PC-9 (cell line): ENCODE measurements around the gene RDH13.

Source experiments
- EZH2 ChIP-seq: fragments of 200-600 bp; sonication (generic); IDR thresholded peaks from 2 replicates; pipeline ENCODE4 v1.8.0; 2017; ENCODE audit warnings: antibody characterized with exemption, low read depth
- TF ChIP-seq, protein P1 (sequence below): fragments of 200-600 bp; sonication (generic); conservative IDR thresholded peaks from 2 replicates; pipeline ENCODE4 v1.6.1; 2017; ENCODE audit warnings: mixed run types, antibody characterized with exemption, mild to moderate bottlenecking, moderate library complexity

DNA sequence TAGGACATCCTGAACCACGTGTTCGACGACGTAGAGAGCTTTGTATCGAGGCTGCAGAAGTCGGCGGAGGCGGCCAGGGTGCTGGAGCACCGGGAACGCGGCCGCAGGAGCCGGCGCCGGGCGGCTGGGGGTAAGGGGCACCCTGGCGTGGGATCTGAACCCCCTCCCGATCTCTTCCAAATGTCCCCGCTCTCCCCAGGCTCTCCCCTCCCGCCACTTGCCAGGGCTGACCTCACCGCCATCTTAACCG lies 18.7 kb upstream of the RDH13 start:
- TF ChIP-seq, protein P1, sequence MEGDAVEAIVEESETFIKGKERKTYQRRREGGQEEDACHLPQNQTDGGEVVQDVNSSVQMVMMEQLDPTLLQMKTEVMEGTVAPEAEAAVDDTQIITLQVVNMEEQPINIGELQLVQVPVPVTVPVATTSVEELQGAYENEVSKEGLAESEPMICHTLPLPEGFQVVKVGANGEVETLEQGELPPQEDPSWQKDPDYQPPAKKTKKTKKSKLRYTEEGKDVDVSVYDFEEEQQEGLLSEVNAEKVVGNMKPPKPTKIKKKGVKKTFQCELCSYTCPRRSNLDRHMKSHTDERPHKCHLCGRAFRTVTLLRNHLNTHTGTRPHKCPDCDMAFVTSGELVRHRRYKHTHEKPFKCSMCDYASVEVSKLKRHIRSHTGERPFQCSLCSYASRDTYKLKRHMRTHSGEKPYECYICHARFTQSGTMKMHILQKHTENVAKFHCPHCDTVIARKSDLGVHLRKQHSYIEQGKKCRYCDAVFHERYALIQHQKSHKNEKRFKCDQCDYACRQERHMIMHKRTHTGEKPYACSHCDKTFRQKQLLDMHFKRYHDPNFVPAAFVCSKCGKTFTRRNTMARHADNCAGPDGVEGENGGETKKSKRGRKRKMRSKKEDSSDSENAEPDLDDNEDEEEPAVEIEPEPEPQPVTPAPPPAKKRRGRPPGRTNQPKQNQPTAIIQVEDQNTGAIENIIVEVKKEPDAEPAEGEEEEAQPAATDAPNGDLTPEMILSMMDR: no peak
- TF ChIP-seq EZH2: no peak
